Activated T-cell treated with anti-CD3 and anti-CD28 coated beads, Interleukin-2, amount 50 U/mL, for 24 hours (primary cell): ENCODE results near the gene TMEM237.
"Not testable (repeated sequence)": the region's sequence is repeated elsewhere in the genome, so short reads cannot be mapped to it uniquely, and the experiment has no call there.

Experiments
- DNase-seq: peaks from one replicate; pipeline ENCODE4 v3.0.0-alpha.2; 2020
- H3K27ac Mint-ChIP-seq: 2 replicates; pipeline ENCODE4 v1.8.0; 2020; ENCODE audit warnings: mild to moderate bottlenecking, mixed read lengths
- H3K27me3 Mint-ChIP-seq: 2 replicates; pipeline ENCODE4 v1.8.0; 2020; ENCODE audit warnings: mixed read lengths
- H3K36me3 Mint-ChIP-seq: 2 replicates; pipeline ENCODE4 v1.8.0; 2020; ENCODE audit warnings: low read depth, mixed read lengths
- H3K4me1 Mint-ChIP-seq: 2 replicates; pipeline ENCODE4 v1.8.0; 2020; ENCODE audit warnings: low read depth, mixed read lengths
- H3K4me3 Mint-ChIP-seq: 2 replicates; pipeline ENCODE4 v1.8.0; 2020; ENCODE audit warnings: mild to moderate bottlenecking, moderate library complexity, mixed read lengths
- H3K9me3 Mint-ChIP-seq: 2 replicates; pipeline ENCODE4 v1.8.0; 2020; ENCODE audit warnings: mixed read lengths

Gene TMEM237

GRCh38 chr2:201643216-201643890 lies at the start of gene TMEM237:
TSS of gene TMEM237 (minus strand) at chr2:201643503. CDS start at chr2:201643400, 103 bp downstream.
- Mint-ChIP-seq H3K27me3 (no peaks in the 10 kb centered on the region), H3K4me1 (peaks cover 16% of the 10 kb centered on the region), H3K4me3 (peak within 1 kb of the TSS; percentile 90), H3K9me3 (no peaks in the 10 kb centered on the region), H3K36me3 (peaks cover 12% of the 10 kb centered on the region), H3K27ac (peak within 1 kb of the TSS; percentile 92)
- DNase-seq = no peak

GRCh38 chr2:201685156-201685555 lies 41.9 kb upstream of the TMEM237 start:
- peaks cover 14% of the 10 kb centered on the region for H3K27me3 Mint-ChIP-seq
- DNase-seq = no peak
- no peaks in the 10 kb centered on the region for H3K4me1 Mint-ChIP-seq
- H3K27ac Mint-ChIP-seq = no peak overlapping the region
- H3K9me3 Mint-ChIP-seq = no peaks in the 10 kb centered on the region
- no peaks in the 10 kb centered on the region for H3K36me3 Mint-ChIP-seq
- no peak overlapping the region for H3K4me3 Mint-ChIP-seq

GRCh38 chr2:201680743-201681142 lies 37.4 kb upstream of the TMEM237 start:
- H3K9me3 Mint-ChIP-seq = no peaks in the 10 kb centered on the region
- no peak overlapping the region for H3K4me3 Mint-ChIP-seq
- no peaks in the 10 kb centered on the region for H3K36me3 Mint-ChIP-seq
- DNase-seq = no peak
- no peaks in the 10 kb centered on the region for H3K4me1 Mint-ChIP-seq
- H3K27me3 Mint-ChIP-seq = peaks cover 10% of the 10 kb centered on the region
- H3K27ac Mint-ChIP-seq = no peak overlapping the region

GRCh38 chr2:201678401-201678800 lies 35.1 kb upstream of the TMEM237 start:
- H3K27ac Mint-ChIP-seq = no peak overlapping the region
- no peak overlapping the region for H3K4me3 Mint-ChIP-seq
- no peaks in the 10 kb centered on the region for H3K36me3 Mint-ChIP-seq
- DNase-seq = no peak
- H3K9me3 Mint-ChIP-seq = no peaks in the 10 kb centered on the region
- H3K4me1 Mint-ChIP-seq = no peaks in the 10 kb centered on the region
- peaks cover 7% of the 10 kb centered on the region for H3K27me3 Mint-ChIP-seq

- Mint-ChIP-seq H3K36me3 (no peaks in the 10 kb centered on the region), H3K4me1 (no peaks in the 10 kb centered on the region), H3K4me3 (no peak overlapping the region), H3K27ac (no peak overlapping the region), H3K9me3 (no peaks in the 10 kb centered on the region), H3K27me3 (no peaks in the 10 kb centered on the region)
- no peak for DNase-seq
Measured at GRCh38 chr2:201675454-201675853, 32.2 kb upstream of the TMEM237 start.

- Mint-ChIP-seq H3K27me3 (no peaks in the 10 kb centered on the region), H3K4me3 (no peak overlapping the region), H3K4me1 (no peaks in the 10 kb centered on the region), H3K9me3 (no peaks in the 10 kb centered on the region), H3K27ac (no peak overlapping the region), H3K36me3 (no peaks in the 10 kb centered on the region)
- no peak for DNase-seq
Measured at GRCh38 chr2:201674794-201675193, 31.5 kb upstream of the TMEM237 start.

- Mint-ChIP-seq H3K36me3 (no peaks in the 10 kb centered on the region), H3K9me3 (no peaks in the 10 kb centered on the region), H3K4me3 (no peak overlapping the region), H3K27ac (no peak overlapping the region), H3K4me1 (no peaks in the 10 kb centered on the region), H3K27me3 (no peaks in the 10 kb centered on the region)
- no peak for DNase-seq
Measured at GRCh38 chr2:201674298-201674697, 31.0 kb upstream of the TMEM237 start.

- H3K4me3 Mint-ChIP-seq = no peak overlapping the region
- H3K9me3 Mint-ChIP-seq = no peaks in the 10 kb centered on the region
- H3K27me3 Mint-ChIP-seq = no peaks in the 10 kb centered on the region
- no peaks in the 10 kb centered on the region for H3K4me1 Mint-ChIP-seq
- H3K36me3 Mint-ChIP-seq = no peaks in the 10 kb centered on the region
- H3K27ac Mint-ChIP-seq = no peak overlapping the region
- DNase-seq = no peak
Measured at GRCh38 chr2:201673546-201673945, 30.2 kb upstream of the TMEM237 start.

- not testable (repeated sequence) for H3K27me3 Mint-ChIP-seq, H3K4me3 Mint-ChIP-seq, H3K4me1 Mint-ChIP-seq, DNase-seq, H3K36me3 Mint-ChIP-seq, H3K9me3 Mint-ChIP-seq, H3K27ac Mint-ChIP-seq
Measured at GRCh38 chr2:201671205-201671604, 27.9 kb upstream of the TMEM237 start.

GRCh38 chr2:201669865-201670264 lies 26.6 kb upstream of the TMEM237 start:
- no peaks in the 10 kb centered on the region for H3K36me3 Mint-ChIP-seq
- DNase-seq = no peak
- H3K4me1 Mint-ChIP-seq = no peaks in the 10 kb centered on the region
- no peaks in the 10 kb centered on the region for H3K27me3 Mint-ChIP-seq
- no peak overlapping the region for H3K27ac Mint-ChIP-seq
- no peak overlapping the region for H3K4me3 Mint-ChIP-seq
- no peaks in the 10 kb centered on the region for H3K9me3 Mint-ChIP-seq

GRCh38 chr2:201668402-201668910 lies 25.2 kb upstream of the TMEM237 start:
- Mint-ChIP-seq H3K36me3 (no peaks in the 10 kb centered on the region), H3K9me3 (no peaks in the 10 kb centered on the region), H3K27ac (no peak overlapping the region), H3K4me3 (no peak overlapping the region), H3K27me3 (no peaks in the 10 kb centered on the region), H3K4me1 (no peaks in the 10 kb centered on the region)
- no peak for DNase-seq

GRCh38 chr2:201664334-201664733 lies 21.0 kb upstream of the TMEM237 start:
- no peaks in the 10 kb centered on the region for H3K27me3 Mint-ChIP-seq
- H3K36me3 Mint-ChIP-seq = no peaks in the 10 kb centered on the region
- H3K9me3 Mint-ChIP-seq = no peaks in the 10 kb centered on the region
- no peaks in the 10 kb centered on the region for H3K4me1 Mint-ChIP-seq
- H3K27ac Mint-ChIP-seq = no peak overlapping the region
- DNase-seq = no peak
- H3K4me3 Mint-ChIP-seq = no peak overlapping the region

- no peaks in the 10 kb centered on the region for H3K36me3 Mint-ChIP-seq
- no peaks in the 10 kb centered on the region for H3K27me3 Mint-ChIP-seq
- H3K4me1 Mint-ChIP-seq = no peaks in the 10 kb centered on the region
- H3K9me3 Mint-ChIP-seq = no peaks in the 10 kb centered on the region
- H3K4me3 Mint-ChIP-seq = no peak overlapping the region
- no peak for DNase-seq
- no peak overlapping the region for H3K27ac Mint-ChIP-seq
Measured at GRCh38 chr2:201661366-201661765, 18.1 kb upstream of the TMEM237 start.

GRCh38 chr2:201660293-201660895 lies 17.1 kb upstream of the TMEM237 start:
- Mint-ChIP-seq H3K4me1 (no peaks in the 10 kb centered on the region), H3K9me3 (no peaks in the 10 kb centered on the region), H3K4me3 (no peak overlapping the region), H3K27ac (no peak overlapping the region), H3K27me3 (no peaks in the 10 kb centered on the region), H3K36me3 (no peaks in the 10 kb centered on the region)
- no peak for DNase-seq

GRCh38 chr2:201656740-201657139 lies 13.4 kb upstream of the TMEM237 start:
- Mint-ChIP-seq H3K9me3 (no peaks in the 10 kb centered on the region), H3K27me3 (peaks cover 9% of the 10 kb centered on the region), H3K27ac (no peak overlapping the region), H3K4me1 (peaks cover 4% of the 10 kb centered on the region), H3K4me3 (no peak overlapping the region), H3K36me3 (no peaks in the 10 kb centered on the region)
- DNase-seq = no peak
